GM12878 (cell line): ENCODE results near the gene ZG16.

Source experiments
- BCL11A ChIP-seq: IDR thresholded peaks from 2 replicates; pipeline ENCODE4 v1.6.1; 2011; ENCODE audit warnings: low read depth, low read length
- EZH2 ChIP-seq: IDR thresholded peaks from 2 replicates; pipeline ENCODE4 v1.6.1; 2012; ENCODE audit warnings: low read depth, mild to moderate bottlenecking, control low read depth, inconsistent platforms, low read length, borderline replicate concordance; ENCODE audit not compliant: control insufficient read depth
- NRF1 ChIP-seq: conservative IDR thresholded peaks from 2 replicates; pipeline ENCODE4 v1.6.1; 2011; ENCODE audit warnings: mild to moderate bottlenecking, low read depth, low read length, improper control_type of control experiment
- POLR2AphosphoS5 ChIP-seq: IDR thresholded peaks from 2 replicates; pipeline ENCODE4 v1.6.1; 2011; ENCODE audit warnings: mild to moderate bottlenecking, low read length, inconsistent platforms
- RCOR1 ChIP-seq: conservative IDR thresholded peaks from 2 replicates; pipeline ENCODE4 v1.6.1; 2012; ENCODE audit warnings: low read depth, low read length, improper control_type of control experiment
- SP1 ChIP-seq: IDR thresholded peaks from one replicate; pipeline ENCODE4 v1.6.1; 2011; ENCODE audit warnings: low read depth, low read length
- TF ChIP-seq, protein P1 (sequence below): fragments of 450-650 bp; IDR thresholded peaks from 2 replicates; pipeline ENCODE4 v1.6.1; 2016; ENCODE audit warnings: mild to moderate bottlenecking
- TF ChIP-seq, protein P2 (sequence below): IDR thresholded peaks from 2 replicates; pipeline ENCODE4 v1.6.1; 2012; ENCODE audit warnings: low read depth, low read length, improper control_type of control experiment
- TF ChIP-seq, protein P3 (sequence below), 3 experiments: IDR thresholded peaks in 2 of 3; conservative IDR thresholded peaks in 1 of 3; 2 replicates each; pipeline ENCODE4 v1.5.1; 2011; ENCODE audit warnings: low read depth in 3 of 3, low read length in 3 of 3, mild to moderate bottlenecking in 3 of 3, control low read depth in 2 of 3, moderate library complexity in 2 of 3, inconsistent platforms in 1 of 3, mixed read lengths in 1 of 3; ENCODE audit not compliant: control insufficient read depth in 2 of 3, insufficient read depth in 1 of 3; ENCODE audit errors: extremely low read depth in 1 of 3
- TF ChIP-seq, protein P4 (sequence below): IDR thresholded peaks from 2 replicates; pipeline ENCODE4 v1.6.1; 2011; ENCODE audit warnings: borderline replicate concordance, low read depth, mild to moderate bottlenecking, moderate library complexity, low read length; ENCODE audit not compliant: insufficient read depth, poor library complexity, severe bottlenecking
- TF ChIP-seq, protein P5 (sequence below): IDR thresholded peaks from 2 replicates; pipeline ENCODE4 v1.6.1; 2011; ENCODE audit warnings: low read depth, low read length, improper control_type of control experiment, borderline replicate concordance

DNA sequence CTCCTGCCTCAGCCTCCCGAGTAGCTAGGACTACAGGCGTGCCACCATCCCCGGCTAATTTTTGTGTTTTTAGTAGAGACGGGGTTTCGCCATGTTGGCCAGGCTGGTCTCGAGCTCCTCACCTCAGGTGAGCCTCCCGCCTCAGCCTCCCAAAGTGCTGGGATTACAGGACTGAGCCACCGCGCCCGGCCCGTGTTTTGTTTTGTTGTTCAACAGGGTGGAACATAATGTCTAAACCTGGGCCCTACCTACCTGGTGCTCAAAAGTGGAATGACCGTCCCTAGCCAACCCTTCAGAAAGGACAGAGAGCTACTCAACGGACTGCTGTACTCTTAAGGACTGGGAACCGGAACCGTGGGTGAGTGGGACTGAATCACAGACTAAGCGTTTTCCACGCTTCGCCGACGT, 11.7 kb downstream of the ZG16 start:
- TF ChIP-seq SP1 (no peak), NRF1 (no peak), POLR2AphosphoS5 (no peak), RCOR1 (no peak), BCL11A (no peak), EZH2 (no peak)
- TF ChIP-seq, protein P1, sequence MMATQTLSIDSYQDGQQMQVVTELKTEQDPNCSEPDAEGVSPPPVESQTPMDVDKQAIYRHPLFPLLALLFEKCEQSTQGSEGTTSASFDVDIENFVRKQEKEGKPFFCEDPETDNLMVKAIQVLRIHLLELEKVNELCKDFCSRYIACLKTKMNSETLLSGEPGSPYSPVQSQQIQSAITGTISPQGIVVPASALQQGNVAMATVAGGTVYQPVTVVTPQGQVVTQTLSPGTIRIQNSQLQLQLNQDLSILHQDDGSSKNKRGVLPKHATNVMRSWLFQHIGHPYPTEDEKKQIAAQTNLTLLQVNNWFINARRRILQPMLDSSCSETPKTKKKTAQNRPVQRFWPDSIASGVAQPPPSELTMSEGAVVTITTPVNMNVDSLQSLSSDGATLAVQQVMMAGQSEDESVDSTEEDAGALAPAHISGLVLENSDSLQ: no peak
- TF ChIP-seq, protein P2, sequence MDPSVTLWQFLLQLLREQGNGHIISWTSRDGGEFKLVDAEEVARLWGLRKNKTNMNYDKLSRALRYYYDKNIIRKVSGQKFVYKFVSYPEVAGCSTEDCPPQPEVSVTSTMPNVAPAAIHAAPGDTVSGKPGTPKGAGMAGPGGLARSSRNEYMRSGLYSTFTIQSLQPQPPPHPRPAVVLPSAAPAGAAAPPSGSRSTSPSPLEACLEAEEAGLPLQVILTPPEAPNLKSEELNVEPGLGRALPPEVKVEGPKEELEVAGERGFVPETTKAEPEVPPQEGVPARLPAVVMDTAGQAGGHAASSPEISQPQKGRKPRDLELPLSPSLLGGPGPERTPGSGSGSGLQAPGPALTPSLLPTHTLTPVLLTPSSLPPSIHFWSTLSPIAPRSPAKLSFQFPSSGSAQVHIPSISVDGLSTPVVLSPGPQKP: no peak
- TF ChIP-seq, protein P3, sequence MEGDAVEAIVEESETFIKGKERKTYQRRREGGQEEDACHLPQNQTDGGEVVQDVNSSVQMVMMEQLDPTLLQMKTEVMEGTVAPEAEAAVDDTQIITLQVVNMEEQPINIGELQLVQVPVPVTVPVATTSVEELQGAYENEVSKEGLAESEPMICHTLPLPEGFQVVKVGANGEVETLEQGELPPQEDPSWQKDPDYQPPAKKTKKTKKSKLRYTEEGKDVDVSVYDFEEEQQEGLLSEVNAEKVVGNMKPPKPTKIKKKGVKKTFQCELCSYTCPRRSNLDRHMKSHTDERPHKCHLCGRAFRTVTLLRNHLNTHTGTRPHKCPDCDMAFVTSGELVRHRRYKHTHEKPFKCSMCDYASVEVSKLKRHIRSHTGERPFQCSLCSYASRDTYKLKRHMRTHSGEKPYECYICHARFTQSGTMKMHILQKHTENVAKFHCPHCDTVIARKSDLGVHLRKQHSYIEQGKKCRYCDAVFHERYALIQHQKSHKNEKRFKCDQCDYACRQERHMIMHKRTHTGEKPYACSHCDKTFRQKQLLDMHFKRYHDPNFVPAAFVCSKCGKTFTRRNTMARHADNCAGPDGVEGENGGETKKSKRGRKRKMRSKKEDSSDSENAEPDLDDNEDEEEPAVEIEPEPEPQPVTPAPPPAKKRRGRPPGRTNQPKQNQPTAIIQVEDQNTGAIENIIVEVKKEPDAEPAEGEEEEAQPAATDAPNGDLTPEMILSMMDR (IDR thresholded peaks at IDR 0.05 in 2 of 3, conservative IDR thresholded peaks at IDR 0.05 in 1 of 3; ENCODE audit: control insufficient read depth in 2 of 3, extremely low read depth in 1 of 3, insufficient read depth in 1 of 3, low read depth in 3 of 3, low read length in 3 of 3): no peak
- TF ChIP-seq, protein P4, sequence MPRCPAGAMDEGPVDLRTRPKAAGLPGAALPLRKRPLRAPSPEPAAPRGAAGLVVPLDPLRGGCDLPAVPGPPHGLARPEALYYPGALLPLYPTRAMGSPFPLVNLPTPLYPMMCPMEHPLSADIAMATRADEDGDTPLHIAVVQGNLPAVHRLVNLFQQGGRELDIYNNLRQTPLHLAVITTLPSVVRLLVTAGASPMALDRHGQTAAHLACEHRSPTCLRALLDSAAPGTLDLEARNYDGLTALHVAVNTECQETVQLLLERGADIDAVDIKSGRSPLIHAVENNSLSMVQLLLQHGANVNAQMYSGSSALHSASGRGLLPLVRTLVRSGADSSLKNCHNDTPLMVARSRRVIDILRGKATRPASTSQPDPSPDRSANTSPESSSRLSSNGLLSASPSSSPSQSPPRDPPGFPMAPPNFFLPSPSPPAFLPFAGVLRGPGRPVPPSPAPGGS: no peak
- TF ChIP-seq, protein P5, sequence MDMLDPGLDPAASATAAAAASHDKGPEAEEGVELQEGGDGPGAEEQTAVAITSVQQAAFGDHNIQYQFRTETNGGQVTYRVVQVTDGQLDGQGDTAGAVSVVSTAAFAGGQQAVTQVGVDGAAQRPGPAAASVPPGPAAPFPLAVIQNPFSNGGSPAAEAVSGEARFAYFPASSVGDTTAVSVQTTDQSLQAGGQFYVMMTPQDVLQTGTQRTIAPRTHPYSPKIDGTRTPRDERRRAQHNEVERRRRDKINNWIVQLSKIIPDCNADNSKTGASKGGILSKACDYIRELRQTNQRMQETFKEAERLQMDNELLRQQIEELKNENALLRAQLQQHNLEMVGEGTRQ: no peak
